Endothelial cell of hepatic sinusoid (primary cell): ENCODE results near the gene ADCK1.

ENCODE experiments used
- in situ Hi-C: cut with HindIII; loops from 2 replicates; pipeline ENCODE4 v1.10.0; 2017; ENCODE audit warnings: low sequenced_read_pairs

The ADCK1 gene

DNA sequence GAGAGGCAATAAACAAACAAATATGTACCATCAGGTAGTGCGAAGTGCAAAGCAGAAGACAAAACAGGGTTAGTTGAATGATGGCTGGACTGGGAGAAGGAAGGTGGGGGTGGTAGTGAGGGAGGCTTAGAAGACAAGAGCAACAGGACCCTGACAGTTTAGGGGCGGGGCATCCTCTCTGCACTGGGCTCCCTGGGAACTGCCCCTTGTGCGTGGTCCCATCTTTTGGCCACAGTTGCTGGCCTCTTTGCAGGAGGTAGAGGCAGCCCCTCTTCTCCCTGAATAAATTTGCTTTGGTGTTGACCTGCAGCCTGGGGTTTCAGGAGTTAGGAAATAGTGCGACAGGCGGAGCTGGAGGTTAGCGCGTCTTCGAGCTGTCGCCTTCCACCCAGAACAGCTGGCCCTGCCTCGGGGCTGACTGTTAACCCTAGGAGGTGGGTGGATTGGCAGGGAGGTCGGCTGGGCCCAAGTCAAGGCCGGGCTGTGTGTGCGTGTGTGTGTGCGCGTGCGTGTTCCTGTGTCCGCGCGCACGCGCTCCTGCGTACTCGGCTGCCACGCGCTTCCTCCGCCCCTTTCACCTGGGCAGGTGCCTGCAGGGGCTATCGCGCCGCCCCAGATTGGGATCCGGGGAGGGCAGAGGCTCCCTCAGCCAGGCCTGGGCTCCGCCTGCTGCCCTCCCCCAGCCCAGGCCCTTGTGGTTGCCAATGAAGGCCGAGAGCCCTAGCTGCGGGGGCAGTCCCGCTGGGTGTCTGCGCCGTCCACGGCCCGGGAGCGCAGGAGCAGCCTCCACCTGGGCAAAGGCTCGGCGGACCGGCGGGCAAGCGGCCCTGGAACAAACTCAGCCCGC lies 180.8 kb downstream of the ADCK1 start:
- in situ Hi-C loops: no loop called here
